Measurements from ENCODE around the gene COX19. TPM values are rescaled to one million over a fixed set of nuclear protein-coding genes. Genes with fewer than 3 reads are reported as not detected.

The COX19 gene
- total RNA-seq, 1 donor from 2014 or later: 22.4 TPM

DNA sequence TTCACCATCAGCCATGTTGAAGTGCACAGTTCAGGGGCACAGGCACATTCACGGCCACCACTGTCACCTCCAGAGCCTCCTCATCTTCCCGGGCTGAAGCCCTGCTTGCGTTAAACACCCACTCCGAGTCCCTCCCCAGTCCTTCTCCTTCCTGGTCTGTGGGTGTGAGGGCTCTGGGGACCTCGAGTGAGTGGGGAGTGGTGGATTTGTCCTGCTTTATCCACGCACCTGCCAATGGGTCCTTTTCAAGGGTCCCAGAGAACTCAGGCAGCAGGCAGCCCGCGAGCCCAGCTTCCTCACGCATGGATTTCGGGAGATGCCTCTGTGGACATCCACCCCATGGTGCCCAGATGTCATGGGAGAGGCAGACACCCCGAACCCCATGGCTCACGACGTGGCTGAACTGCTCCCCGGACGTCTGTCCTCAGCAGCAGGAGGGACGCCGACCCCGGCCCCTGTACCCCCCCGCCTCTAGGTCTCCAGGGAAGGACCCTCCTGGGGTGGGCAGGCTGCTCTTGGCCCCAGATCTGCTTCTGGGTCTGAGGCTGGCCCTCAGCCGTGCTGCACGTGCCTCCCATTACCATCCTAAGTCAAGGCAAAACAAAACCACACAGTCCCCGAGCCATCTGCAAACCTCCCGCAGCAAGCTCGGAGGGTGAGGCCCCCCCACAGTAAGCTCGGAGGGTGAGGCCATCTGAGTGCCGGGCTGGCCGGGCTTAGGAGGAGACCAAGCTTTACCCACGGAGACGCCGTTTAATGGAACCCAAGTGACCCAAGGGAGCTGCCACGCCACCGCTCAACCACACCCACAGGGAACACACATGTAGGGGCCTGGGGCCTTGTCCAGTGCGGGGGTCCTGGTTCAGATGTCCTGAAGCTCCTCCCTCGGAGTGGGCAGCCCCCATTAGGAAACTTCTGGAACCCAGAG, 16.6 kb upstream of the COX19 start:
- Mint-ChIP-seq H3K9me3 (no peaks in the 10 kb centered on the region), H3K4me1 (peaks cover 4% of the 10 kb centered on the region), H3K36me3 (ENCODE audit: low read depth) (no peaks in the 10 kb centered on the region), H3K4me3 (no peak overlapping the region), H3K27me3 (no peaks in the 10 kb centered on the region), H3K27ac (no peak overlapping the region)
- intact Hi-C loops (cut with micrococcal nuclease): no loop called here
- no peak for DNase-seq

DNA sequence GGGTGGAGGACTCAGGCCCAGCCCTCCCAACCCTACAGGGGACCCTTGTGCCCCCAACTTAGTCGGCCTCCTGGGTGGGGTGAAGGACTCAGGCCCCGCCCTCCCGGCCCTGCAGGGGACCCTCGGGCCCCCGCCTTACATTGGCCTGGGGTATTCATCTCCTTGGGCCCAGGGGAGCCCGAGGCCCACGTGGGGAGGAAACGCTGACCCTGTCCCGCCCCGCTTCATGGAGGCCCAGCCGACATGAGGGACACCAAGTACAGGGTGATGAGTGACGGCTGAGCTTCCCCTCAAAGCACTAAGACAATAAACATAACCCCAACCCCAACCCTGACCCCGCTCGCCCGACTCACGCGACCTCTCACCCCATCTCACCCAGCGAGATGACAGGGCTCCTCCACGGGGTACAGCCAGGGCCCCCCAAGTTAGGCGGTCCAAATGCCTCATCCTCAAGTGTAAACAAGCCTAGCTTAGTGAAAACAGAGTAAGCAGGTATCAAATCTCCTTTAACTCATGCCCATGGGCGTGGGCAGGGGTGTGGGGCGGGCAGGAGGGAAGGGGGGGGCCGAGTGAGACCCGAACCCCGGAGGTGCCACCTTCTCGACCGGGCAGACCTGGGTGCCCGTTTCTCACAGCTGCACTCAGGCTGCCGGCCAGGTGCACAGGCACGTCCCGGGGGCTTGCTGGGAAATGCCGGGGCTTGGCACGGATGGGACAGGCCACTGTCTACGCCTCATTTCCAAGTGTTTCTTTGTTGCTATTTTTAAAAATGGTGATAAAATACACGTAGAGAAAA, 15.8 kb upstream of the COX19 start:
- Mint-ChIP-seq H3K27ac (no peak overlapping the region), H3K9me3 (no peaks in the 10 kb centered on the region), H3K27me3 (no peaks in the 10 kb centered on the region), H3K4me1 (peaks cover 4% of the 10 kb centered on the region), H3K36me3 (ENCODE audit: low read depth) (no peaks in the 10 kb centered on the region), H3K4me3 (no peak overlapping the region)
- intact Hi-C loops (cut with micrococcal nuclease): no loop called here
- DNase-seq: no peak

DNA sequence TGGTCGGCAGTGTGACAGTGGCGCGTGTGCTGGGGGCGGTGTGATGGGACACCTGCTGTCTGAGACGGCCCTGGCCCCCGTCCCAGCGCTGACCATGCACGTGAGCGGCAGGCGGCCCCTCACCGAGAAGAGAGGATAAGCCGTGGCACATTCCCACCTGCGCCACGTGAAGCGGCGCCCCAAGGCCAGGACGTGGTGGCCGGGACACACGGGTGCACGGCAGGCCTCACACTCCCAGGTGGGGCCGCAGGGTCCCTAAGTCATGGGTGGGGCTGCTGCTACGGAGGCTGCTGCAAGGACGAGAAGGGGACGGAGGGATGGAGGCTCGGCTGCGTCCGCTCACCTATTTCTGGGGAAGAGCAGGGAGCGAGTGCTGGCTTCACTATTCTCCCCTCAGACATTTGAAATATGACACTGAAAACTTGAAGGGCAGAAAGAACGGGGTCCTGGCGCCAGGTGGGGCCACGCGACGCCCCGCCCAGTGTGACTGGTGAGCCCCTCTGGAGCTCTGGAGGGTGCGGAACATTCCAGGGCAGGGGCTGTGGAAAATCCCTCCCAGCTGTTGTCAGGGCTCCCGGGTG, 15.1 kb upstream of the COX19 start:
- Mint-ChIP-seq H3K4me1 (peaks cover 4% of the 10 kb centered on the region), H3K9me3 (no peaks in the 10 kb centered on the region), H3K36me3 (ENCODE audit: low read depth) (no peaks in the 10 kb centered on the region), H3K27ac (no peak overlapping the region), H3K4me3 (no peak overlapping the region), H3K27me3 (no peaks in the 10 kb centered on the region)
- intact Hi-C loops (cut with micrococcal nuclease): no loop called here
- DNase-seq: no peak

DNA sequence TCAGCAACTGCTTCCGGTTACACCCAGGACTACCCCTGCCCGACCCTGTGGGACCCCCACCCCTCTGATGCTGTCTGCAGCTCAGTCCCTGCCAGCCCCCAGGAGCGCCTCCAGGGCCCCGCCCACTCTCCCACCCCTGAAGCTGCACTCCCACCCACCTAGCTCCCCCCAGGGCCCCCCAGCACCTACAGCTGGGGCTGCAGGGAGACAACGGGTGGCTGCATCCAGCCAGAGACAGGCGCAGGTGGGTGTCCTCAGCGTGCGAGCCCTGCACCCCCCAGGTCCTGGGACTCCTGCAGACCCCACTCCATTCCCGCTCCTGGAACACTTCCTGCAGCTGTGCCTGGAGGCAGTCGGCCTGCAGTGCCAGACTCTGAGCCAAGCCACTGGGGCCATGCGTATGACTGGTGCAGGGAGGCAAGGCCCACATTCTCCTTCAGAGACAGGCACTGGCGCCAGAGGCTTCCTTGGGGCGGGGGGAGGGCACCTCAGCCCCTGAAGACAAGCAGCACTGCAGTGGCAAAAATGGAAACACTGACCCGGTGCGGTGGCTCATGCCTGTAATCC, 13.7 kb upstream of the COX19 start:
- intact Hi-C loops (cut with micrococcal nuclease): no loop called here

DNA sequence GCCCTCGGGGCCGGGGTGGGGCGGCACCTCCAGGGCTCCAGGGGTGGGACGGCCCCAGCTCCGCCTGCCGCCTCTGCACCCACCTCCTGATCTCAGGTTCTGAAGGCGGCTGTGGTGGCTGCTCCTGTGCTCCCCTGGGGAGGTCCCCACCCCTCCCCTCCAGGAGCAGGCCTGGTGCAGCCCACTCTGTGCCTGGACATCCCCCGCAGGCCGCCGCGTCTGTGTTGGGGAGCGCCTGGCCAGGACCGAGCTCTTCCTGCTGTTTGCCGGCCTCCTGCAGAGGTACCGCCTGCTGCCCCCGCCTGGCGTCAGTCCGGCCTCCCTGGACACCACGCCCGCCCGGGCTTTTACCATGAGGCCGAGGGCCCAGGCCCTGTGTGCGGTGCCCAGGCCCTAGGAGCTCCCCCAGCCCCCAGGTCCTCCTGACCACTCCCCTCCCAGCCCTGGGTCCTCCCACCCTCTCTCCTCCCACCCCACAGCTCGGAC, 13.1 kb upstream of the COX19 start:
- no peak overlapping the region for H3K27ac Mint-ChIP-seq
- no peaks in the 10 kb centered on the region for H3K36me3 Mint-ChIP-seq (ENCODE audit: low read depth)
- intact Hi-C loops (cut with micrococcal nuclease): no loop called here
- no peak overlapping the region for H3K4me3 Mint-ChIP-seq
- no peak for DNase-seq
- no peaks in the 10 kb centered on the region for H3K27me3 Mint-ChIP-seq
- H3K9me3 Mint-ChIP-seq: no peaks in the 10 kb centered on the region
- H3K4me1 Mint-ChIP-seq: peaks cover 4% of the 10 kb centered on the region

More for the DNA sequence above, 13.7 kb upstream of the COX19 start:
- Mint-ChIP-seq H3K27me3 (no peaks in the 10 kb centered on the region), H3K9me3 (no peaks in the 10 kb centered on the region), H3K4me1 (peaks cover 4% of the 10 kb centered on the region), H3K4me3 (no peak overlapping the region), H3K36me3 (ENCODE audit: low read depth) (no peaks in the 10 kb centered on the region), H3K27ac (no peak overlapping the region)
- no peak for DNase-seq

DNA sequence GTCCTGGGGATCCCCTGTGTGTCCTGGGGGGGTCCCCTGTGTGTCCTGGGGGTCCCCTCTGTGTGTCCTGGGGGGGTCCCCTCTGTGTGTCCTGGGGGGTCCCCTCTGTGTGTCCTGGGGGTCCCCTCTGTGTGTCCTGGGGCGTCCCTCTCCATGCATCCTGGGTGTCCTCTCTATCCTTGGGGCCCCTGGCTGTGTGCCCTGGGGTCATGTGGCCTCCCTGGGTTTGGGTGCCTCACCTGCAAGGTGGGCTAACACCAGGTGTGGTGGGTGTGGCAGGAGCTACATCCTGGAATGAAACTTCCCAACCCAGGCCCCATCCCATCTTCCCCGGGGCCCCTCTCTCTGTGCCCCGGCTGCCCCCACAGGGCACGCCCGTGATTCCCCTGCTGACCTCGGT, 12.6 kb upstream of the COX19 start:
- Mint-ChIP-seq H3K27me3 (no peaks in the 10 kb centered on the region), H3K4me1 (peaks cover under 1% of the 10 kb centered on the region), H3K27ac (no peak overlapping the region), H3K9me3 (no peaks in the 10 kb centered on the region), H3K36me3 (ENCODE audit: low read depth) (no peaks in the 10 kb centered on the region), H3K4me3 (no peak overlapping the region)
- no peak for DNase-seq
- intact Hi-C loops (cut with micrococcal nuclease): no loop called here

DNA sequence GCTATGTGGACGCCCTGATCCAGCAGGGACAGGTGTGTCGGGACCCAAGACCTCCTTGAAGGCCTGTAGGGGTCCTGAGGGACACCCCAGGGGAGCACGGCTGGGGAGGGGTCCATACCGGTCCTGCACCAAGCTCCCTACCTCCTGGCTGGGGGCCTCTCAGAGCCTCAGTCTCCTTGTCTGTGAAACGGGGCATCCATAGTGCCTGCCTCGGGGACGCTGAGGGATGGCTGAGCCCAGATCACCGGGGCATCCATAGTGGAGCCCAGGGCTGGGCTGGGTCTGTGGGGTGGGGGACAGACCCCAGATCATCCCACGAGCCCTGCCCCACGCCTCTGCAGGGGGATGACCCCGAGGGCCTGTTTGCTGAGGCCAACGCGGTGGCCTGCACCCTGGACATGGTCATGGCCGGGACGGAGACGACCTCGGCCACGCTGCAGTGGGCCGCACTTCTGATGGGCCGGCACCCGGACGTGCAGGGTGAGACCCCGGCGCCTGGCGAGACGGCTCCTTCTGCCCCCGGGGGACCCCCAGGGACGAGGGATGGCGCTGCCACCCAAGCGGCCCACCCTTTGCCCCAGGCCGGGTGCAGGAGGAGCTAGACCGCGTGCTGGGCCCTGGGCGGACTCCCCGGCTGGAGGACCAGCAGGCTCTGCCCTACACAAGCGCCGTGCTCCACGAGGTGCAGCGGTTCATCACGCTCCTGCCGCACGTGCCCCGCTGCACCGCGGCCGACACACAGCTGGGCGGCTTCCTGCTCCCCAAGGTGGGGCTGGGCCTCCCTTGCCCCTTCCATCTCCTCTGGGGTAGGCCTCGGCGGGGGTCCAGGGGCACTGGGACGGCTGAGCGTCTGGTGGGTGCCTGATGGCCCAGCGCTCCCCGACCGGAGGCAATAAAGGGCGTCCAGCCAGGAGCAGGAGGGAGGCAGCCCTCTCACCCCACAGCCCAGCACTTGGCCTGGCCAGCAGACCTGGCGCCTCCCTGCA, 11.7 kb upstream of the COX19 start:
- H3K4me3 Mint-ChIP-seq: no peak overlapping the region
- intact Hi-C loops (cut with micrococcal nuclease): no loop called here
- no peaks in the 10 kb centered on the region for H3K9me3 Mint-ChIP-seq
- H3K27ac Mint-ChIP-seq: no peak overlapping the region
- no peak for DNase-seq
- no peaks in the 10 kb centered on the region for H3K4me1 Mint-ChIP-seq
- no peaks in the 10 kb centered on the region for H3K36me3 Mint-ChIP-seq (ENCODE audit: low read depth)
- H3K27me3 Mint-ChIP-seq: no peaks in the 10 kb centered on the region

DNA sequence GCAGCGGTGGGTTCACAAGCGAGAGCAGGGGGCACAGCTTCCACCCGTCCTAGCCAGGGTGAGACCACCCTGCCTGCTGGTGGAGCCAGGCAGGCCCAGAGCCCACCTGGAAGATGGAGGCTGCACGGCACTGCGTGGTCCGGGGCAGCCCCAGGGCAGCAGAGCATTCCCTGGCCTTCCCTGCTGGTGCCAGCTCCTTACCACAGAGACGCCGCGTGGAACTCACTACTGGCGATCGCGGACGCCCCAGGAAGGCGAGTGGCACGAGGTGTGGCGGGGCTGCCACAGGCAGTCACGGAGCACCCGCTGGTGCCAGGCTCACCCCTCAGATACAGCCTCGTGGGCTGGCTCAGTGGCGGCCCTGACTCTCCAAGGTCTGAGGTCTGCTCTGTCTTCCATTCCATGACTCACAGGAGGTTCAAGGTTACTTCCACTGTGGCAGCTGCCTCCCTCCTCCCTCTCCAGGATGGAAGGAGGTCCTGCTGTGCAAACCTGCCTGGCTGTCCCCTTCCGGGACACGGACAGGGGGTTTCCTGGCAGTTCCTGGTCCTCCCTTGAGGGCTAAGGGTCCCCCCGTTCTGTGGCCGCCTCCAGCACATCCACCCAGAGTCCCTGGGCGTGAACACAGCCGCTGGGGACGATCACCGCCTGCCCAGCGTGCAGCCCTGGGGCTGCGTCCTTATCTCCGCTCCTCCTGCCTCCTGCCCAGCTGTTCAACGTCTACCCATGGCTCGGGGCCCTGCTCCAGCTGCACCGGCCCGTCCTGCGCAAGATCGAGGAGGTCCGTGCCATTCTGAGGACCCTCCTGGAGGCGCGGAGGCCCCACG, 10.8 kb upstream of the COX19 start:
- Mint-ChIP-seq H3K36me3 (ENCODE audit: low read depth) (no peaks in the 10 kb centered on the region), H3K27me3 (no peaks in the 10 kb centered on the region), H3K9me3 (no peaks in the 10 kb centered on the region), H3K27ac (no peak overlapping the region), H3K4me1 (no peaks in the 10 kb centered on the region), H3K4me3 (no peak overlapping the region)
- no peak for DNase-seq
- intact Hi-C loops (cut with micrococcal nuclease): no loop called here

DNA sequence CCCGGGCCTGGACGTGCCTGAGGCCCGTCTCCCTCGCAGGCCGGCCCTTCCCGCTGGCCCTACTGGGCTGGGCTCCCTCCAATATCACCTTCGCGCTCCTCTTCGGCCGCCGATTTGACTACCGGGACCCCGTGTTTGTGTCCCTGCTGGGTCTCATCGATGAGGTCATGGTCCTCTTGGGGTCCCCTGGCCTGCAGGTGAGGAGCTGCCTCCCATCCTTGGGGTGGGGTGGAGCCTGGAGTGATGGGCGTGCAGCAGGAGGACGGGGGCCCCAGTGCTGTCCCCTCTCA, 9.7 kb upstream of the COX19 start:
- H3K4me3 Mint-ChIP-seq: no peak overlapping the region
- intact Hi-C loops (cut with micrococcal nuclease): no loop called here

DNA sequence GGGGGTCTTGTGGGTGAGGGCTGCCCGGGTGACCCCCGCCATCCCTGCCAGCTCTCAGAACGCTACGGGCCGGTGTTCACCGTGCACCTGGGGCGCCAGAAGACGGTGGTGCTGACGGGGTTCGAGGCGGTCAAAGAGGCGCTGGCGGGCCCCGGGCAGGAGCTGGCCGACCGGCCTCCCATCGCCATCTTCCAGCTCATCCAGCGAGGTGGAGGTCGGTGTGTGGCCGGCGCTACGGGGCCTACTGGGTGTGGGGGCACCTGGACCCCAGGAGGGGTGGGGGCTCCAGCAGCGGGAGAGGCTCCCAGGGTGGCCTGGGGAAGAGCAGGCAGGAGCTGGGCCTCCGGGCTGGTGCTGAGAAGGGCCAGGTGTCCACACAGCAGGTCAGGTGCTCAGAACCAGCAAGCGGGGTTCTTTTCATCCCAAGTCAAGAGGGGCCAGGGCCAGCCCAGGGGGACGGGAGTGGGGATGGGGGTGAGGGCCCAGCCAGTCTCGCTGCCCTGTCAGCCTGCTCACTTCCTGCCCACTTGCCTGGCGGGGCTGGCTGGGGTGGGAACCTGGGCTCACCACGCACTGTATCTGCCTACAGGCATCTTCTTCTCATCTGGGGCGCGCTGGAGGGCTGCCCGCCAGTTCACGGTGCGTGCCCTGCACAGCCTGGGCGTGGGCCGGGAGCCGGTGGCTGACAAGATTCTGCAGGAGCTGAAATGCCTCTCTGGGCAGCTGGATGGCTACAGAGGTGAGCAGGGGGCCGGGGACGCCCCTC, 9.2 kb upstream of the COX19 start:
- H3K9me3 Mint-ChIP-seq: no peaks in the 10 kb centered on the region
- intact Hi-C loops (cut with micrococcal nuclease): no loop called here
- no peak overlapping the region for H3K4me3 Mint-ChIP-seq

More for the DNA sequence above, 9.7 kb upstream of the COX19 start:
- H3K9me3 Mint-ChIP-seq: no peaks in the 10 kb centered on the region
- no peak for DNase-seq
- H3K4me1 Mint-ChIP-seq: no peaks in the 10 kb centered on the region
- no peak overlapping the region for H3K27ac Mint-ChIP-seq
- no peaks in the 10 kb centered on the region for H3K36me3 Mint-ChIP-seq (ENCODE audit: low read depth)
- no peaks in the 10 kb centered on the region for H3K27me3 Mint-ChIP-seq

DNA sequence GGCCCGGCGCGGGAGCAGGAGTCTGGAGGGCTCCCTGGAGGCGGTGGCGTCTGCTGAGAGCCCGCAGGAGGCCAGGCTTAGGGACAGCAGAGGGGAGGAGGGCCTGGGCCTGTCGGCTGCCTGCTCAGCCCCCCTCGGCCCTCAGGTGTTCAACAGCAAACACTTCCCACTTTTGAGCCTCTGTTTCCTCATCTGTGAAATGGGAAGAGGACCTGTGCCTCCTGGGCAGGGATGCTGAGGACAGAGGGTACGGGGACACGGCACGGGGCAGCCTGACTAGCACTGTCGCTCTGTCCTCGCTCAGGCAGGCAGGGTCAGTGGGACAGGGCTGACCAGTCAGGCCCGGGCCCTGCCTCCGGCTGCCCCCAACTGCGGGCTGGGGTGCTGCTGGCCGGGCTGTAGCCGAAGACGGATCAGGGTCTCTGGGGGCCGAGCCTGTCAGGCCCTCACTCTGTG, 8.3 kb upstream of the COX19 start:
- Mint-ChIP-seq H3K27ac (no peak overlapping the region), H3K9me3 (no peaks in the 10 kb centered on the region), H3K27me3 (no peaks in the 10 kb centered on the region), H3K4me3 (no peak overlapping the region), H3K36me3 (ENCODE audit: low read depth) (no peaks in the 10 kb centered on the region), H3K4me1 (no peaks in the 10 kb centered on the region)
- intact Hi-C loops (cut with micrococcal nuclease): no loop called here
- DNase-seq: no peak

More for the DNA sequence above, 9.2 kb upstream of the COX19 start:
- Mint-ChIP-seq H3K27ac (no peak overlapping the region), H3K4me1 (no peaks in the 10 kb centered on the region), H3K27me3 (no peaks in the 10 kb centered on the region), H3K36me3 (ENCODE audit: low read depth) (no peaks in the 10 kb centered on the region)
- no peak for DNase-seq
